Measurements from ENCODE around the gene GTF2IRD1. TPM values are rescaled to one million over a fixed set of nuclear protein-coding genes. Genes with fewer than 3 reads are reported as not detected.
"Not testable (repeated sequence)": the region's sequence is repeated elsewhere in the genome, so short reads cannot be mapped to it uniquely, and the experiment has no call there.

GTF2IRD1 gene
- polyA plus RNA-seq, 1 donor: 65.9 TPM

GRCh38 chr7:74466196-74466813, 12.6 kb downstream of the GTF2IRD1 start:
- DNase-seq: no peak

- DNase-seq: no peak
Measured at GRCh38 chr7:74467876-74468275, 14.2 kb downstream of the GTF2IRD1 start.

GRCh38 chr7:74470504-74470903, 16.8 kb downstream of the GTF2IRD1 start:
- DNase-seq: no peak

- DNase-seq: no peak
Measured at GRCh38 chr7:74473116-74473515, 19.4 kb downstream of the GTF2IRD1 start.

- no peak for DNase-seq
Measured at GRCh38 chr7:74474271-74474865, 20.7 kb downstream of the GTF2IRD1 start.

GRCh38 chr7:74475243-74475986, 21.7 kb downstream of the GTF2IRD1 start:
- no peak for DNase-seq

- DNase-seq: no peak
Measured at GRCh38 chr7:74475987-74476350, 22.3 kb downstream of the GTF2IRD1 start.

GRCh38 chr7:74476626-74477025, 22.9 kb downstream of the GTF2IRD1 start:
- no peak for DNase-seq

GRCh38 chr7:74478671-74479065, 25.0 kb downstream of the GTF2IRD1 start:
- DNase-seq: no peak

- no peak for DNase-seq
Measured at GRCh38 chr7:74479066-74479781, 25.5 kb downstream of the GTF2IRD1 start.

- DNase-seq: peak; percentile 84
Measured at GRCh38 chr7:74479961-74480829, 26.5 kb downstream of the GTF2IRD1 start.

GRCh38 chr7:74480861-74481417, 27.2 kb downstream of the GTF2IRD1 start:
- DNase-seq: no peak

- no peak for DNase-seq
Measured at GRCh38 chr7:74481458-74482196, 27.9 kb downstream of the GTF2IRD1 start.

GRCh38 chr7:74482197-74482467, 28.4 kb downstream of the GTF2IRD1 start:
- DNase-seq: no peak

GRCh38 chr7:74482629-74483401, 29.1 kb downstream of the GTF2IRD1 start:
- DNase-seq: no peak

GRCh38 chr7:74483402-74484336, 30.0 kb downstream of the GTF2IRD1 start:
- no peak for DNase-seq

- no peak for DNase-seq
Measured at GRCh38 chr7:74485611-74486010, 31.9 kb downstream of the GTF2IRD1 start.

GRCh38 chr7:74488518-74489030, 34.9 kb downstream of the GTF2IRD1 start:
- DNase-seq: not testable (repeated sequence)
